ENCODE results near the gene TIE1. TPM values are rescaled to one million over a fixed set of nuclear protein-coding genes. Genes with fewer than 3 reads are reported as not detected.
A peak's percentile ranks its signal among the peaks of the same experiment; 100 is the strongest.

The TIE1 gene
- total and polyA plus RNA-seq, 9 of the 15 experiments (the other 6 are each of a cell fraction or from before 2014, with no cell fraction given): 0.07 to 0.49 (median 0.14) TPM; not detected in 4

- intact Hi-C loops (cut with micrococcal nuclease): loop anchor here (1.0 to 2.0 kb wide), 3 partner anchors 56 to 131 kb away; no protein-coding TSS in a partner anchor
- peak overlapping the region; percentile 83 to 93 for H3K9ac ChIP-seq (ENCODE audit: insufficient read depth in 1 of 2, low read depth in 2 of 2, low read length in 2 of 2)
- TF ChIP-seq HNRNPL (IDR thresholded peaks at IDR 0.05; ENCODE audit: low read depth, low read length): no peak
- TF ChIP-seq CXXC5 (CRISPR knock-in tag; IDR thresholded peaks at IDR 0.05): peak; percentile 72; the same call in 1 of the 2 replicates
- TF ChIP-seq TAL1 (IDR thresholded peaks at IDR 0.05): 0 out of 2 replicates have a peak, but pooled peaks have one; percentile 24
- TF ChIP-seq ZNF76 (CRISPR knock-in tag; IDR thresholded peaks at IDR 0.05; ENCODE audit: borderline replicate concordance): no peak
- TF ChIP-seq SMARCA4 (IDR thresholded peaks at IDR 0.05): peak; percentile 76
- peak in 1 of 2 experiments; percentile 73 for TF ChIP-seq AFF1 (IDR thresholded peaks at IDR 0.05; ENCODE audit: low read depth in 1 of 2, partially characterized antibody in 2 of 2)
- TF ChIP-seq TFE3 (CRISPR knock-in tag; IDR thresholded peaks at IDR 0.05): no peak
- TF ChIP-seq IRF2 (CRISPR knock-in tag; IDR thresholded peaks at IDR 0.05): no peak
- no peak; the same call in 1 of the 2 replicates for TF ChIP-seq TOE1 (IDR thresholded peaks at IDR 0.05; ENCODE audit: borderline replicate concordance)
- TF ChIP-seq TOE1 (CRISPR knock-in tag; IDR thresholded peaks at IDR 0.05; ENCODE audit: borderline replicate concordance, low read depth): peak; percentile 47; the same call in 1 of the 2 replicates
- no peak for TF ChIP-seq STAT5A (IDR thresholded peaks at IDR 0.05; ENCODE audit: borderline replicate concordance, low read length)
- TF ChIP-seq PHF8 (IDR thresholded peaks at IDR 0.05; ENCODE audit: borderline replicate concordance, low read length): peak; percentile 84
- TF ChIP-seq CBFB (CRISPR knock-in tag; IDR thresholded peaks at IDR 0.05): peak; percentile 16; the same call in 1 of the 2 replicates
- peak; percentile 70 to 73; a peak in 3 of 4 replicates for TF ChIP-seq NRF1 (conservative IDR thresholded peaks at IDR 0.05 in 1 of 2, IDR thresholded peaks at IDR 0.05 in 1 of 2)
- peak; percentile 82 for TF ChIP-seq POLR2A (conservative IDR thresholded peaks at IDR 0.05)
- TF ChIP-seq ETV6 (IDR thresholded peaks at IDR 0.05; ENCODE audit: borderline replicate concordance in 1 of 2, low read depth in 2 of 2, low read length in 1 of 2): no peak
- no peak for TF ChIP-seq ETV6 (CRISPR knock-in tag; IDR thresholded peaks at IDR 0.05; ENCODE audit: borderline replicate concordance)
Observed at GRCh38 chr1:43358121-43358745, 57.5 kb downstream of the TIE1 start.

More at GRCh38 chr1:43358121-43358745, 57.5 kb downstream of the TIE1 start:
- FAIRE-seq (peak; percentile 87), ATAC-seq (peak; percentile 69), DNase-seq (ENCODE audit: extremely low read depth in 1 of 4, low spot score in 3 of 4) (peak; percentile 64 to 80 (median 72))
- no peaks in the 10 kb centered on the region for H3K9me3 ChIP-seq (replicated peaks; ENCODE audit: control insufficient read depth, insufficient read depth, low read depth, low read length)
- H4K20me1 ChIP-seq (replicated peaks; ENCODE audit: control insufficient read depth, insufficient read depth, low read length): no peaks in the 10 kb centered on the region; the same call in 1 of the 2 replicates
- in situ Hi-C loops (cut with MboI): no loop called here
- H3K27ac ChIP-seq (ENCODE audit: extremely low read depth, low read depth, low read length): peak overlapping the region; percentile 83
- H3K9me1 ChIP-seq (ENCODE audit: control insufficient read depth, insufficient read depth, low read length): peaks cover 5% of the 10 kb centered on the region
- TSS peak; percentile 72 for BruUV-seq (replicated peaks)
- peaks cover 40% of the 10 kb centered on the region for H3K36me3 ChIP-seq (ENCODE audit: control insufficient read depth, insufficient read depth, low read length)
- peak overlapping the region; percentile 95 for H2AFZ ChIP-seq (ENCODE audit: low read depth, low read length)
- POLR2A ChIA-PET: interaction anchor here (0.5 to 2.9 kb wide), 25 partner anchors 8 to 1284 kb away, joined by 3 to 17 read pairs (median 4); partner anchors contain the start of genes ELOVL1 and MED8
- peak overlapping the region; percentile 83 for H3K4me3 ChIP-seq
- WGBS (ENCODE audit: insufficient coverage, low coverage, missing lambda C conversion rate): under 1% methylated on average over 32 of the region's 33 CpGs
- no peaks in the 10 kb centered on the region for H3K27me3 ChIP-seq (ENCODE audit: control insufficient read depth in 2 of 2, insufficient read depth in 2 of 2, low read length in 2 of 2)
- H3K4me2 ChIP-seq (ENCODE audit: insufficient read depth, low read length): peak overlapping the region; percentile 89
- CTCF ChIA-PET (ENCODE audit: low intra/inter-chr PET ratio): interaction anchor here (0.6 to 1.7 kb wide), 3 partner anchors 120 to 131 kb away, joined by 3 to 9 read pairs (median 4); no protein-coding TSS in a partner anchor
- peaks cover 25 to 30% of the 10 kb centered on the region in 2 experiments for H3K4me1 ChIP-seq (replicated peaks in 1 of 2; ENCODE audit: control insufficient read depth in 2 of 2, insufficient read depth in 2 of 2, low read length in 2 of 2)
- H3K79me2 ChIP-seq (ENCODE audit: control insufficient read depth, insufficient read depth, low read length): peaks cover 31% of the 10 kb centered on the region
